Amygdala (tissue), 56 donors: ENCODE data around the gene HINFP.
"Not testable (repeated sequence)": the region's sequence is repeated elsewhere in the genome, so short reads cannot be mapped to it uniquely, and the experiment has no call there.

Source experiments
- DNase-seq, 56 donors: peaks; one replicate each; lab custom pipeline; 2025; lab: John Stamatoyannopoulos, UW

Gene HINFP

GRCh38 chr11:119095066-119095880 is 26.1 kb upstream of the HINFP start:
- peak; percentile 73 to 100 (median 99) for DNase-seq

- DNase-seq, result no peak
Observed at GRCh38 chr11:119099711-119100110, 21.7 kb upstream of the HINFP start.

GRCh38 chr11:119100246-119100970 is 21.0 kb upstream of the HINFP start:
- DNase-seq, result peak in 1 of 56 donors; percentile 8

- DNase-seq, result no peak
Observed at GRCh38 chr11:119100994-119101758, 20.2 kb upstream of the HINFP start.

- peak in 55 of 56 donors; percentile 60 to 99 (median 86) for DNase-seq
Observed at GRCh38 chr11:119101759-119102423, 19.5 kb upstream of the HINFP start, which contains the start of gene DPAGT1. Gene DPAGT1, minus strand, starts transcription at chr11:119101853. Its CDS starts 198 bp downstream, at chr11:119101655.

- DNase-seq, result not testable (repeated sequence)
Observed at GRCh38 chr11:119103161-119103664, 18.2 kb upstream of the HINFP start.

- peak in 4 of 56 donors; percentile 10 to 45 (median 18) for DNase-seq
Observed at GRCh38 chr11:119103793-119104192, 17.6 kb upstream of the HINFP start.

- peak in 55 of 56 donors; percentile 36 to 95 (median 80) for DNase-seq
Observed at GRCh38 chr11:119106564-119107537, 14.5 kb upstream of the HINFP start, which contains the start of gene C2CD2L. Gene C2CD2L, plus strand, starts transcription at chr11:119107344. Its CDS starts 398 bp downstream, at chr11:119107742.

GRCh38 chr11:119107538-119108145 is 13.7 kb upstream of the HINFP start:
- peak in 2 of 56 donors; percentile 14 to 27 for DNase-seq

- DNase-seq, result peak in 12 of 56 donors; percentile 10 to 65 (median 30)
Observed at GRCh38 chr11:119108146-119108856, 13.1 kb upstream of the HINFP start.

- DNase-seq, result no peak
Observed at GRCh38 chr11:119108857-119109221, 12.5 kb upstream of the HINFP start.

- no peak for DNase-seq
Observed at GRCh38 chr11:119109843-119110242, 11.5 kb upstream of the HINFP start.

- DNase-seq, result no peak
Observed at GRCh38 chr11:119110439-119110838, 10.9 kb upstream of the HINFP start.

- DNase-seq, result no peak
Observed at GRCh38 chr11:119111361-119111925, 9.9 kb upstream of the HINFP start.

- DNase-seq, result no peak
Observed at GRCh38 chr11:119112314-119113020, 8.9 kb upstream of the HINFP start.

- peak in 6 of 56 donors; percentile 16 to 38 (median 20) for DNase-seq
Observed at GRCh38 chr11:119113716-119114115, 7.7 kb upstream of the HINFP start.

- DNase-seq, result no peak
Observed at GRCh38 chr11:119114351-119114750, 7.0 kb upstream of the HINFP start.
